ENCODE results near the gene CAPN6.

The CAPN6 gene

DNA sequence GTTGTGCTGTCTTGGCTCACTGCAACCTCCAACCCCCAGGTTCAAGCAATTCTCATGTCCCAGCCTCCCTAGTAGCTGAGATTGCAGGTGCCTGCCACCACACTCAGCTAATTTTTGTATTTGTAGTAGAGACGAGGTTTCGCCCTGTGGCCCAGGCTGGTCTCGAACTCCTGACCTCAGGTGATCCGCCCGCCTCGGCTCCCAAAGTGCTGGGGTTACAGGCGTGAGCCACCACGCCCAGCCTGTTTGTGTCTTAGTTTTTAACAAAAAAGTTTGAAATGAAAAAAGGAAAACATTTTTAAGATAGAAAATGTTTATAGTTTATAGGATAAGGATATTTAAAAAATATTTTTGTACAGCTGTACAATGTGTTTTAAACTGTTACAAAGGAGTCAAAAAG lies 62.4 kb downstream of the CAPN6 start:
- no peaks in the 10 kb centered on the region for H4K20me1 ChIP-seq (ENCODE audit: low read depth, low read length)
- H3K9me2 ChIP-seq (replicated peaks; ENCODE audit: insufficient read depth, low read length): no peaks in the 10 kb centered on the region
- no peaks in the 10 kb centered on the region for H3K27me3 ChIP-seq (ENCODE audit: low read length)
- no peak overlapping the region for H3K27ac ChIP-seq (ENCODE audit: low read depth, low read length)
- H3K4me3 ChIP-seq (ENCODE audit: insufficient read depth, low read length, poor library complexity, severe bottlenecking): no peak overlapping the region
- H3K4me2 ChIP-seq (ENCODE audit: low read depth, low read length, poor library complexity, severe bottlenecking): no peak overlapping the region
- TF ChIP-seq EZH2phosphoT487 (conservative IDR thresholded peaks at IDR 0.05; ENCODE audit: low read length): no peak
- TF ChIP-seq, protein P1, sequence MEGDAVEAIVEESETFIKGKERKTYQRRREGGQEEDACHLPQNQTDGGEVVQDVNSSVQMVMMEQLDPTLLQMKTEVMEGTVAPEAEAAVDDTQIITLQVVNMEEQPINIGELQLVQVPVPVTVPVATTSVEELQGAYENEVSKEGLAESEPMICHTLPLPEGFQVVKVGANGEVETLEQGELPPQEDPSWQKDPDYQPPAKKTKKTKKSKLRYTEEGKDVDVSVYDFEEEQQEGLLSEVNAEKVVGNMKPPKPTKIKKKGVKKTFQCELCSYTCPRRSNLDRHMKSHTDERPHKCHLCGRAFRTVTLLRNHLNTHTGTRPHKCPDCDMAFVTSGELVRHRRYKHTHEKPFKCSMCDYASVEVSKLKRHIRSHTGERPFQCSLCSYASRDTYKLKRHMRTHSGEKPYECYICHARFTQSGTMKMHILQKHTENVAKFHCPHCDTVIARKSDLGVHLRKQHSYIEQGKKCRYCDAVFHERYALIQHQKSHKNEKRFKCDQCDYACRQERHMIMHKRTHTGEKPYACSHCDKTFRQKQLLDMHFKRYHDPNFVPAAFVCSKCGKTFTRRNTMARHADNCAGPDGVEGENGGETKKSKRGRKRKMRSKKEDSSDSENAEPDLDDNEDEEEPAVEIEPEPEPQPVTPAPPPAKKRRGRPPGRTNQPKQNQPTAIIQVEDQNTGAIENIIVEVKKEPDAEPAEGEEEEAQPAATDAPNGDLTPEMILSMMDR (IDR thresholded peaks at IDR 0.05; ENCODE audit: insufficient read depth, low read length, poor library complexity, severe bottlenecking): no peak
- no peaks in the 10 kb centered on the region for H3K36me3 ChIP-seq (ENCODE audit: low read length)
- H3K79me2 ChIP-seq (ENCODE audit: insufficient read depth, low read length): no peaks in the 10 kb centered on the region
- no peaks in the 10 kb centered on the region for H3F3A ChIP-seq (ENCODE audit: insufficient read depth)
- H3K9ac ChIP-seq (ENCODE audit: low read length): no peak overlapping the region
- no peaks in the 10 kb centered on the region for H3K9me3 ChIP-seq (ENCODE audit: insufficient read depth, low read length)
- H2AFZ ChIP-seq (ENCODE audit: low read depth, low read length, severe bottlenecking): no peak overlapping the region

DNA sequence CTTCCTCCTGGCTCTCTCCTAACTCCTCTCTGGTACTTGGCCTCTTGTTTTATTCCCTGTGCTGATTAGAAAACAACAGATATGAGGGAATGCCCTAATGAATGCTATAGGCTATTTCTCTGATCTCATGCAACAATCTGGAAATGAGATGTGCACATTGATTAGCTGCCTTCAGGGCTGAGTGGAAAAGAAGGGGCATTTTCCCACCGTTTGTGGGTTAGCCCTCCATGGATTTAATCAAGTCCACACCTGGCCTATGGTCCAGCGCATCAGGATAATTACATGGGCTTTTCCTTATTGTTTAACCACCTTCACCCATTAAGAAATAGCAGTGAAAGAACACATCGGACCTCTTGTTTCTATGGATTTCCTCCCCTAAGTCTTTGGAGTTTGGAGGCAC lies 70.0 kb downstream of the CAPN6 start:
- Histone ChIP-seq H3K36me3 (ENCODE audit: low read length) (no peaks in the 10 kb centered on the region), H4K20me1 (ENCODE audit: low read depth, low read length) (no peaks in the 10 kb centered on the region), H3K9ac (ENCODE audit: low read length) (no peak overlapping the region), H2AFZ (ENCODE audit: low read depth, low read length, severe bottlenecking) (no peak overlapping the region), H3K4me2 (ENCODE audit: low read depth, low read length, poor library complexity, severe bottlenecking) (no peak overlapping the region), H3K9me3 (ENCODE audit: insufficient read depth, low read length) (no peaks in the 10 kb centered on the region), H3K79me2 (ENCODE audit: insufficient read depth, low read length) (no peaks in the 10 kb centered on the region), H3K27ac (ENCODE audit: low read depth, low read length) (no peak overlapping the region), H3F3A (ENCODE audit: insufficient read depth) (no peaks in the 10 kb centered on the region), H3K4me3 (ENCODE audit: insufficient read depth, low read length, poor library complexity, severe bottlenecking) (no peak overlapping the region), H3K9me2 (replicated peaks; ENCODE audit: insufficient read depth, low read length) (no peaks in the 10 kb centered on the region), H3K27me3 (ENCODE audit: low read length) (no peaks in the 10 kb centered on the region)
- TF ChIP-seq EZH2phosphoT487 (conservative IDR thresholded peaks at IDR 0.05; ENCODE audit: low read length): no peak
- TF ChIP-seq, protein P1 (IDR thresholded peaks at IDR 0.05; ENCODE audit: insufficient read depth, low read length, poor library complexity, severe bottlenecking): no peak

- no peak for TF ChIP-seq EZH2phosphoT487 (conservative IDR thresholded peaks at IDR 0.05; ENCODE audit: low read length)
- TF ChIP-seq, protein P1 (IDR thresholded peaks at IDR 0.05; ENCODE audit: insufficient read depth, low read length, poor library complexity, severe bottlenecking): no peak
- H3F3A ChIP-seq (ENCODE audit: insufficient read depth): no peaks in the 10 kb centered on the region
- H3K27ac ChIP-seq (ENCODE audit: low read depth, low read length): no peak overlapping the region
- H3K36me3 ChIP-seq (ENCODE audit: low read length): no peaks in the 10 kb centered on the region
- no peak overlapping the region for H3K9ac ChIP-seq (ENCODE audit: low read length)
- no peak overlapping the region for H3K4me3 ChIP-seq (ENCODE audit: insufficient read depth, low read length, poor library complexity, severe bottlenecking)
- H3K9me2 ChIP-seq (replicated peaks; ENCODE audit: insufficient read depth, low read length): no peaks in the 10 kb centered on the region
- H3K79me2 ChIP-seq (ENCODE audit: insufficient read depth, low read length): no peaks in the 10 kb centered on the region
- H3K27me3 ChIP-seq (ENCODE audit: low read length): no peaks in the 10 kb centered on the region
- H2AFZ ChIP-seq (ENCODE audit: low read depth, low read length, severe bottlenecking): no peak overlapping the region
- H3K9me3 ChIP-seq (ENCODE audit: insufficient read depth, low read length): no peaks in the 10 kb centered on the region
- H4K20me1 ChIP-seq (ENCODE audit: low read depth, low read length): no peaks in the 10 kb centered on the region
- no peak overlapping the region for H3K4me2 ChIP-seq (ENCODE audit: low read depth, low read length, poor library complexity, severe bottlenecking)
Measured at GRCh38 chrX:111199505-111199904, 70.8 kb downstream of the CAPN6 start.

Measured in SU-DHL-6 (cell line).